IMR-90 (cell line): ENCODE measurements around the gene NAV2. TPM values are rescaled to one million over a fixed set of nuclear protein-coding genes. Genes with fewer than 3 reads are reported as not detected.

Experiments
- ATAC-seq: fragments of 200-7000 bp; cut with Tn5 transposase; 2 replicates; pipeline ENCODE4 v1.9.1; 2020; ENCODE audit warnings: low read depth, mild to moderate bottlenecking, moderate library complexity
- BruUV-seq: library from RNA; stranded (reverse); fragments of 400-500 nt; replicated peaks from 2 replicates; lab custom pipeline; 2021; lab: Mats Ljungman, UMichigan
- CTCF ChIA-PET: fragments of 300-600 bp; formaldehyde crosslinking; extraction: SDS; loops from one replicate; lab custom pipeline; 2021; ENCODE audit warnings: antibody characterized with exemption; lab: Yijun Ruan, JAX
- POLR2A ChIA-PET: fragments of 300-600 bp; sonication (Branson Sonifier 250); formaldehyde crosslinking; loops from one replicate; lab custom pipeline; 2022; ENCODE audit warnings: antibody characterized with exemption; ENCODE audit not compliant: unreplicated experiment; lab: Charles Lee
- DNase-seq: peaks from one replicate; pipeline ENCODE4 v3.0.0; 2013
- H2AFZ ChIP-seq: replicated peaks from 2 replicates; pipeline ENCODE3; 2013; ENCODE audit warnings: low read length, mild to moderate bottlenecking; ENCODE audit not compliant: poor library complexity
- H2AK5ac ChIP-seq: 2 replicates; pipeline ENCODE4 v1.6.1; 2013; ENCODE audit warnings: low read depth, low read length, inconsistent platforms
- H2AK9ac ChIP-seq: replicated peaks from 2 replicates; pipeline ENCODE3; 2013; ENCODE audit warnings: mild to moderate bottlenecking, low read depth, low read length, moderate library complexity; ENCODE audit not compliant: poor library complexity
- H2BK120ac ChIP-seq: 2 replicates; pipeline ENCODE4 v1.6.1; 2013; ENCODE audit warnings: low read depth, low read length, inconsistent platforms
- H2BK15ac ChIP-seq: 3 replicates; pipeline ENCODE4 v1.6.1; 2013; ENCODE audit warnings: low read depth, low read length, inconsistent platforms
- H2BK20ac ChIP-seq: 2 replicates; pipeline ENCODE4 v1.6.1; 2013; ENCODE audit warnings: low read depth, mild to moderate bottlenecking, inconsistent platforms, low read length, moderate library complexity
- H2BK5ac ChIP-seq: 2 replicates; pipeline ENCODE4 v1.6.1; 2013; ENCODE audit warnings: mild to moderate bottlenecking, low read depth, low read length, inconsistent platforms; ENCODE audit not compliant: poor library complexity, severe bottlenecking
- H3K14ac ChIP-seq: replicated peaks from 2 replicates; pipeline ENCODE4 v1.6.1; 2013; ENCODE audit warnings: low read depth, low read length, inconsistent platforms
- H3K18ac ChIP-seq: 2 replicates; pipeline ENCODE4 v1.6.1; 2013; ENCODE audit warnings: low read depth, low read length, control low read depth
- H3K23ac ChIP-seq: 2 replicates; pipeline ENCODE4 v1.6.1; 2013; ENCODE audit warnings: low read depth, low read length, inconsistent platforms
- H3K27ac ChIP-seq: 2 replicates; pipeline ENCODE4 v1.5.1; 2013; ENCODE audit warnings: mild to moderate bottlenecking, control low read depth, low read length; ENCODE audit not compliant: insufficient read depth
- H3K27me3 ChIP-seq: 2 replicates; pipeline ENCODE4 v1.6.1; 2013; ENCODE audit warnings: low read length; ENCODE audit not compliant: control insufficient read depth, insufficient read depth
- H3K36me3 ChIP-seq: 2 replicates; pipeline ENCODE4 v1.6.1; 2013; ENCODE audit warnings: low read length, mixed read lengths; ENCODE audit not compliant: control insufficient read depth, insufficient read depth
- H3K4ac ChIP-seq: 2 replicates; pipeline ENCODE4 v1.6.1; 2013; ENCODE audit warnings: low read depth, low read length, inconsistent platforms
- H3K4me1 ChIP-seq: 2 replicates; pipeline ENCODE4 v1.6.1; 2013; ENCODE audit warnings: low read length, mixed read lengths; ENCODE audit not compliant: control insufficient read depth, insufficient read depth
- H3K4me2 ChIP-seq: 2 replicates; pipeline ENCODE4 v1.6.1; 2013; ENCODE audit warnings: low read depth, mild to moderate bottlenecking, control low read depth, low read length, moderate library complexity
- H3K4me3 ChIP-seq: 2 replicates; pipeline ENCODE4 v1.5.1; 2013; ENCODE audit warnings: low read depth, mild to moderate bottlenecking, control low read depth, low read length, moderate library complexity; ENCODE audit not compliant: insufficient read depth
- H3K56ac ChIP-seq: 2 replicates; pipeline ENCODE4 v1.6.1; 2013; ENCODE audit warnings: low read length, inconsistent platforms; ENCODE audit not compliant: insufficient read depth; ENCODE audit errors: extremely low read depth
- H3K79me1 ChIP-seq, 2 experiments: 2 replicates each; pipeline ENCODE4 v1.6.1; 2013; ENCODE audit warnings: low read length in 2 of 2, inconsistent platforms in 1 of 2, low read depth in 1 of 2
- H3K9ac ChIP-seq: 2 replicates; pipeline ENCODE4 v1.6.1; 2013; ENCODE audit warnings: low read depth, low read length, control low read depth
- H3K9me1 ChIP-seq: 2 replicates; pipeline ENCODE4 v1.6.1; 2013; ENCODE audit warnings: low read length, inconsistent platforms; ENCODE audit not compliant: insufficient read depth
- H3K9me3 ChIP-seq: 2 replicates; pipeline ENCODE4 v1.6.1; 2013; ENCODE audit warnings: low read length; ENCODE audit not compliant: control insufficient read depth, insufficient read depth
- H4K20me1 ChIP-seq: 2 replicates; pipeline ENCODE4 v1.6.1; 2013; ENCODE audit warnings: low read length, inconsistent platforms; ENCODE audit not compliant: insufficient read depth
- H4K5ac ChIP-seq: 2 replicates; pipeline ENCODE4 v1.6.1; 2013; ENCODE audit warnings: mild to moderate bottlenecking, low read depth, low read length, control low read depth
- H4K8ac ChIP-seq, 2 experiments: 2 replicates each; pipeline ENCODE4 v1.6.1; 2013; ENCODE audit warnings: low read depth in 2 of 2, low read length in 2 of 2, control low read depth in 1 of 2, inconsistent platforms in 1 of 2
- H4K91ac ChIP-seq: 2 replicates; pipeline ENCODE4 v1.6.1; 2013; ENCODE audit warnings: low read depth, low read length, inconsistent platforms; ENCODE audit not compliant: insufficient read depth
- FOS ChIP-seq: fragments of 150-350 bp; IDR thresholded peaks from 2 replicates; pipeline ENCODE4 v1.6.1; 2016; ENCODE audit warnings: low read depth, low read length
- MAFK ChIP-seq: IDR thresholded peaks from 2 replicates; pipeline ENCODE4 v1.6.1; 2012; ENCODE audit warnings: low read depth, low read length, improper control_type of control experiment
- MAZ ChIP-seq: IDR thresholded peaks from 2 replicates; pipeline ENCODE4 v1.6.1; 2012; ENCODE audit warnings: low read depth, mild to moderate bottlenecking, low read length, improper control_type of control experiment, moderate library complexity, borderline replicate concordance
- NFE2L2 ChIP-seq: fragments of 150-350 bp; IDR thresholded peaks from 2 replicates; pipeline ENCODE4 v1.6.1; 2016; ENCODE audit warnings: low read depth, mild to moderate bottlenecking, low read length
- RFX5 ChIP-seq: IDR thresholded peaks from 2 replicates; pipeline ENCODE4 v1.8.0; 2012; ENCODE audit warnings: low read depth, mild to moderate bottlenecking, low read length, moderate library complexity
- SMC3 ChIP-seq: fragments of 150-350 bp; IDR thresholded peaks from 2 replicates; pipeline ENCODE4 v1.6.1; 2016; ENCODE audit warnings: low read depth, mild to moderate bottlenecking, antibody characterized with exemption, low read length, moderate library complexity
- WGBS, 2 experiments: methylation state at CpG; one replicate each; pipeline versions ENCODE4 v1.1.5 to v1.1.7; 2013; ENCODE audit warnings: missing lambda C conversion rate in 2 of 2; ENCODE audit not compliant: insufficient read length in 1 of 2; ENCODE audit errors: extremely low coverage in 2 of 2; 5-methylcytosine and 5-hydroxymethylcytosine counted together
- dilution Hi-C: fragments of 300-500 bp; cut with HindIII; formaldehyde crosslinking; loops from one replicate; pipeline ENCODE4 v1.14.3; 2018; ENCODE audit warnings: low sequenced_read_pairs; ENCODE audit not compliant: unreplicated experiment
- in situ Hi-C: fragments of 300-500 bp; cut with MboI; formaldehyde crosslinking; loops from 3 replicates; pipeline ENCODE4 v1.14.3; 2019; ENCODE audit warnings: low sequenced_read_pairs, inconsistent platforms, mixed read lengths
- intact Hi-C: fragments of 100-400 bp; cut with micrococcal nuclease; formaldehyde crosslinking; loops from 2 replicates; pipeline ENCODE4 v1.10.0; 2022
- polyA plus RNA-seq, 3 experiments: library from polyadenylated mRNA; depleted of rRNA; stranded (reverse); fragments of >200 nt; gene quantifications; 2 replicates each; pipeline ENCODE4 v1.2.3, GENCODE V29; 2012; ENCODE audit warnings: low replicate concordance in 1 of 3
- total RNA-seq: library from RNA; depleted of rRNA; stranded (reverse); fragments of >200 nt; gene quantifications from 2 replicates; pipeline ENCODE4 v1.2.3, GENCODE V29; 2012
- TF ChIP-seq, protein P1 (sequence below): conservative IDR thresholded peaks from 2 replicates; pipeline ENCODE4 v1.5.1; 2012; ENCODE audit warnings: mild to moderate bottlenecking, low read depth, low read length, improper control_type of control experiment
- TF ChIP-seq, protein P2 (sequence below): fragments of 150-350 bp; IDR thresholded peaks from 2 replicates; pipeline ENCODE4 v1.6.1; 2017; ENCODE audit warnings: mild to moderate bottlenecking, antibody characterized with exemption, low read length, low read depth

The NAV2 gene
- total and polyA plus RNA-seq, 2 of the 4 experiments (the other 2 are of a cell fraction), result 4.5 to 12.6 TPM

DNA sequence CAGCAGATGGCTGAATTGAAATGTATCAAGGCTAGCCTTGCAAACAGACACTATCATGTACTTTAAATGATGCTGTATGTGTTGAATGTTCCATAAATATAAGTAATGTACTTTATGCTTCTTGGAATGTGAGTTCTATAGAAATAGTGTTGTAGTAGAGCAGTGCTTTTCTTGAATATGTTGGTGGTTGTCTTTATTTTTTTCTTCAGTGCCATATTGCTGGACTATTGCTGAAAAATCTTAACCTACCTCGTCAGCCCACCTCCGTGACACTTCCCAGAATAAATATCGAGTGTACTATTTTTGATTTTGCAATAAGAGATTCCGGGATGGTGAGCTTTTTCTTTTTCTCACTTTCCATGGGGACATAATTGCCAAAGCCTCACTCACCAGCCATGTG, 153.9 kb downstream of the NAV2 start:
- no peak overlapping the region for H2BK20ac ChIP-seq
- no CpG with 5 or more reads among the region's 4 CpGs for WGBS, 2 experiments
- H2AK5ac ChIP-seq, result no peak overlapping the region
- dilution Hi-C loops, result no loop called here
- no peak overlapping the region for H3K56ac ChIP-seq
- TF ChIP-seq MAZ, result no peak
- TF ChIP-seq, protein P1, sequence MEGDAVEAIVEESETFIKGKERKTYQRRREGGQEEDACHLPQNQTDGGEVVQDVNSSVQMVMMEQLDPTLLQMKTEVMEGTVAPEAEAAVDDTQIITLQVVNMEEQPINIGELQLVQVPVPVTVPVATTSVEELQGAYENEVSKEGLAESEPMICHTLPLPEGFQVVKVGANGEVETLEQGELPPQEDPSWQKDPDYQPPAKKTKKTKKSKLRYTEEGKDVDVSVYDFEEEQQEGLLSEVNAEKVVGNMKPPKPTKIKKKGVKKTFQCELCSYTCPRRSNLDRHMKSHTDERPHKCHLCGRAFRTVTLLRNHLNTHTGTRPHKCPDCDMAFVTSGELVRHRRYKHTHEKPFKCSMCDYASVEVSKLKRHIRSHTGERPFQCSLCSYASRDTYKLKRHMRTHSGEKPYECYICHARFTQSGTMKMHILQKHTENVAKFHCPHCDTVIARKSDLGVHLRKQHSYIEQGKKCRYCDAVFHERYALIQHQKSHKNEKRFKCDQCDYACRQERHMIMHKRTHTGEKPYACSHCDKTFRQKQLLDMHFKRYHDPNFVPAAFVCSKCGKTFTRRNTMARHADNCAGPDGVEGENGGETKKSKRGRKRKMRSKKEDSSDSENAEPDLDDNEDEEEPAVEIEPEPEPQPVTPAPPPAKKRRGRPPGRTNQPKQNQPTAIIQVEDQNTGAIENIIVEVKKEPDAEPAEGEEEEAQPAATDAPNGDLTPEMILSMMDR, result no peak
- TF ChIP-seq, protein P2, sequence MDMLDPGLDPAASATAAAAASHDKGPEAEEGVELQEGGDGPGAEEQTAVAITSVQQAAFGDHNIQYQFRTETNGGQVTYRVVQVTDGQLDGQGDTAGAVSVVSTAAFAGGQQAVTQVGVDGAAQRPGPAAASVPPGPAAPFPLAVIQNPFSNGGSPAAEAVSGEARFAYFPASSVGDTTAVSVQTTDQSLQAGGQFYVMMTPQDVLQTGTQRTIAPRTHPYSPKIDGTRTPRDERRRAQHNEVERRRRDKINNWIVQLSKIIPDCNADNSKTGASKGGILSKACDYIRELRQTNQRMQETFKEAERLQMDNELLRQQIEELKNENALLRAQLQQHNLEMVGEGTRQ, result no peak
- TF ChIP-seq RFX5, result no peak
- TF ChIP-seq FOS, result no peak
- no peak for TF ChIP-seq MAFK
- no peak for TF ChIP-seq NFE2L2
- no peak for TF ChIP-seq SMC3
- no peak overlapping the region for H3K4ac ChIP-seq
- peaks cover 3% of the 10 kb centered on the region; the same call in 1 of the 2 replicates for H3K36me3 ChIP-seq
- no peaks in the 10 kb centered on the region for H3K9me3 ChIP-seq
- ChIA-PET POLR2A (interaction anchor here (0.5 kb wide), 1 partner anchor 303 kb away, joined by 3 read pairs; no protein-coding TSS in a partner anchor), CTCF (no interaction called here)
- H3K14ac ChIP-seq, result no peak overlapping the region
- no peak overlapping the region for H2AFZ ChIP-seq
- H2BK15ac ChIP-seq, result no peak overlapping the region
- no peak overlapping the region for H3K4me2 ChIP-seq
- peaks cover 5% of the 10 kb centered on the region; the same call in 1 of the 2 replicates for H3K9me1 ChIP-seq
- in situ Hi-C loops, result no loop called here
- H2BK5ac ChIP-seq, result no peak overlapping the region
- H2AK9ac ChIP-seq, result no peak overlapping the region
- no peak overlapping the region for H4K5ac ChIP-seq
- no peak overlapping the region for H3K23ac ChIP-seq
- DNase-seq, result no peak
- no peak overlapping the region for H4K91ac ChIP-seq
- H4K20me1 ChIP-seq, result peaks cover 9% of the 10 kb centered on the region; the same call in 1 of the 2 replicates
- no peak for ATAC-seq
- no peak overlapping the region for H3K18ac ChIP-seq
- intact Hi-C loops, result no loop called here
- no peak overlapping the region for H2BK120ac ChIP-seq
- H3K27me3 ChIP-seq, result no peaks in the 10 kb centered on the region
- H3K9ac ChIP-seq, result no peak overlapping the region
- H3K4me1 ChIP-seq, result peaks cover 8% of the 10 kb centered on the region; the same call in 1 of the 2 replicates
- BruUV-seq, result no TSS peak
- peaks cover 26 to 31% of the 10 kb centered on the region in 2 experiments; a peak in 2 of 4 replicates for H3K79me1 ChIP-seq
- no peak overlapping the region for H3K4me3 ChIP-seq
- no peak overlapping the region for H3K27ac ChIP-seq
- no peak overlapping the region for H4K8ac ChIP-seq
